ENCODE results near the gene IQSEC1.
A peak's percentile ranks its signal among the peaks of the same experiment; 100 is the strongest.

Gene IQSEC1

GRCh38 chr3:12875857-12876836 is 197.1 kb downstream of the IQSEC1 start:
- TF ChIP-seq CTCF (IDR thresholded peaks at IDR 0.05; ENCODE audit: low read depth, low read length): peak; percentile 4
- H3K4me3 ChIP-seq (replicated peaks in 1 of 2; ENCODE audit: low read depth in 2 of 2, low read length in 2 of 2): peak overlapping the region; percentile 15 to 26
- DNase-seq (ENCODE audit: low read depth in 2 of 2): peak in 1 of 2 donors; percentile 46

- DNase-seq (ENCODE audit: low read depth in 2 of 2): no peak
- H3K4me3 ChIP-seq (replicated peaks in 1 of 2; ENCODE audit: low read depth in 2 of 2, low read length in 2 of 2): no peak overlapping the region
- TF ChIP-seq CTCF (IDR thresholded peaks at IDR 0.05; ENCODE audit: low read depth, low read length): no peak
Measured at GRCh38 chr3:12871404-12871983, 201.7 kb downstream of the IQSEC1 start.

GRCh38 chr3:12870942-12871341 is 202.3 kb downstream of the IQSEC1 start:
- no peak for TF ChIP-seq CTCF (IDR thresholded peaks at IDR 0.05; ENCODE audit: low read depth, low read length)
- peak in 1 of 2 donors; percentile 45 for DNase-seq (ENCODE audit: low read depth in 2 of 2)
- H3K4me3 ChIP-seq (replicated peaks in 1 of 2; ENCODE audit: low read depth in 2 of 2, low read length in 2 of 2): no peak overlapping the region

GRCh38 chr3:12869035-12869621 is 204.1 kb downstream of the IQSEC1 start:
- TF ChIP-seq CTCF (IDR thresholded peaks at IDR 0.05; ENCODE audit: low read depth, low read length): no peak
- DNase-seq (ENCODE audit: low read depth in 2 of 2): peak in 1 of 2 donors; percentile 10
- H3K4me3 ChIP-seq (replicated peaks in 1 of 2; ENCODE audit: low read depth in 2 of 2, low read length in 2 of 2): peak overlapping the region in 1 of 2 donors; percentile 15

- DNase-seq (ENCODE audit: low read depth in 2 of 2): peak; percentile 87 to 91
- peak overlapping the region in 1 of 2 donors; percentile 15 for H3K4me3 ChIP-seq (replicated peaks in 1 of 2; ENCODE audit: low read depth in 2 of 2, low read length in 2 of 2)
Measured at GRCh38 chr3:12868039-12869034, 204.9 kb downstream of the IQSEC1 start.

More at GRCh38 chr3:12868039-12869034, 204.9 kb downstream of the IQSEC1 start:
- peak; percentile 96 for TF ChIP-seq CTCF (IDR thresholded peaks at IDR 0.05; ENCODE audit: low read depth, low read length)

All from cardiac fibroblast (primary cell).